PFSK-1 (cell line): ENCODE data around the gene KTN1.

Experiments
- FOXP2 ChIP-seq: optimal IDR thresholded peaks from 2 replicates; pipeline ENCODE3; 2011; ENCODE audit warnings: borderline replicate concordance, control low read depth, inconsistent platforms; ENCODE audit not compliant: insufficient read depth; ENCODE audit errors: extremely low read length, extremely low read depth
- POLR2AphosphoS5 ChIP-seq: IDR thresholded peaks from 2 replicates; pipeline ENCODE4 v1.6.1; 2012; ENCODE audit warnings: low read depth, mild to moderate bottlenecking, control low read depth, low read length, moderate library complexity
- REST ChIP-seq, 2 experiments: IDR thresholded peaks; 2 replicates each; pipeline versions ENCODE4 v1.6.1 to v1.8.0; 2011 to 2012; ENCODE audit warnings: low read depth in 2 of 2, low read length in 2 of 2, control low read depth in 1 of 2, inconsistent platforms in 1 of 2, mild to moderate bottlenecking in 1 of 2, moderate library complexity in 1 of 2; ENCODE audit not compliant: insufficient read depth in 1 of 2
- SIN3A ChIP-seq: IDR thresholded peaks from 2 replicates; pipeline ENCODE4 v1.6.1; 2012; ENCODE audit warnings: mild to moderate bottlenecking, low read length, moderate library complexity, borderline replicate concordance; ENCODE audit not compliant: insufficient read depth
- TAF1 ChIP-seq: IDR thresholded peaks from 2 replicates; pipeline ENCODE4 v1.6.1; 2012; ENCODE audit warnings: low read length, control low read depth, borderline replicate concordance; ENCODE audit not compliant: insufficient read depth

KTN1 gene

GRCh38 chr14:55604900-55605418 is 25.0 kb downstream of the KTN1 start:
- TF ChIP-seq FOXP2 = no peak
- TF ChIP-seq SIN3A = no peak
- no peak for TF ChIP-seq TAF1
- no peak for TF ChIP-seq REST (IDR thresholded peaks at IDR 0.05; ENCODE audit: insufficient read depth in 1 of 2, low read depth in 2 of 2, low read length in 2 of 2)

- TF ChIP-seq SIN3A (no peak), REST (IDR thresholded peaks at IDR 0.05; ENCODE audit: insufficient read depth in 1 of 2, low read depth in 2 of 2, low read length in 2 of 2) (no peak), TAF1 (no peak), POLR2AphosphoS5 (no peak), FOXP2 (no peak)
Observed at GRCh38 chr14:55605793-55606192, 25.8 kb downstream of the KTN1 start.

- TF ChIP-seq FOXP2 (no peak), REST (IDR thresholded peaks at IDR 0.05; ENCODE audit: insufficient read depth in 1 of 2, low read depth in 2 of 2, low read length in 2 of 2) (no peak), TAF1 (no peak), POLR2AphosphoS5 (no peak), SIN3A (no peak)
Observed at GRCh38 chr14:55607386-55607785, 27.4 kb downstream of the KTN1 start.

- TF ChIP-seq REST (IDR thresholded peaks at IDR 0.05; ENCODE audit: insufficient read depth in 1 of 2, low read depth in 2 of 2, low read length in 2 of 2) = no peak
- no peak for TF ChIP-seq TAF1
- TF ChIP-seq POLR2AphosphoS5 = no peak
- TF ChIP-seq FOXP2 = no peak
- no peak for TF ChIP-seq SIN3A
Observed at GRCh38 chr14:55609681-55610080, 29.7 kb downstream of the KTN1 start.

- TF ChIP-seq SIN3A (no peak), REST (IDR thresholded peaks at IDR 0.05; ENCODE audit: insufficient read depth in 1 of 2, low read depth in 2 of 2, low read length in 2 of 2) (no peak), POLR2AphosphoS5 (no peak), TAF1 (no peak), FOXP2 (no peak)
Observed at GRCh38 chr14:55610713-55611370, 30.8 kb downstream of the KTN1 start.
